B cell (primary cell): ENCODE data around the gene TRPM8.

Experiments used
- EZH2 ChIP-seq: IDR thresholded peaks from 2 replicates; pipeline ENCODE4 v1.6.1; 2012; ENCODE audit warnings: borderline replicate concordance, low read depth, mild to moderate bottlenecking, moderate library complexity, low read length; ENCODE audit not compliant: insufficient read depth, poor library complexity, severe bottlenecking
- TF ChIP-seq, protein P1 (sequence below): fragments of 200-600 bp; IDR thresholded peaks from one replicate; pipeline ENCODE4 v1.8.0; 2022; ENCODE audit warnings: antibody characterized with exemption, mild to moderate bottlenecking

GRCh38 chr2:233905945-233906344, 11.2 kb upstream of the TRPM8 start:
- no peak for TF ChIP-seq EZH2
- TF ChIP-seq, protein P1, sequence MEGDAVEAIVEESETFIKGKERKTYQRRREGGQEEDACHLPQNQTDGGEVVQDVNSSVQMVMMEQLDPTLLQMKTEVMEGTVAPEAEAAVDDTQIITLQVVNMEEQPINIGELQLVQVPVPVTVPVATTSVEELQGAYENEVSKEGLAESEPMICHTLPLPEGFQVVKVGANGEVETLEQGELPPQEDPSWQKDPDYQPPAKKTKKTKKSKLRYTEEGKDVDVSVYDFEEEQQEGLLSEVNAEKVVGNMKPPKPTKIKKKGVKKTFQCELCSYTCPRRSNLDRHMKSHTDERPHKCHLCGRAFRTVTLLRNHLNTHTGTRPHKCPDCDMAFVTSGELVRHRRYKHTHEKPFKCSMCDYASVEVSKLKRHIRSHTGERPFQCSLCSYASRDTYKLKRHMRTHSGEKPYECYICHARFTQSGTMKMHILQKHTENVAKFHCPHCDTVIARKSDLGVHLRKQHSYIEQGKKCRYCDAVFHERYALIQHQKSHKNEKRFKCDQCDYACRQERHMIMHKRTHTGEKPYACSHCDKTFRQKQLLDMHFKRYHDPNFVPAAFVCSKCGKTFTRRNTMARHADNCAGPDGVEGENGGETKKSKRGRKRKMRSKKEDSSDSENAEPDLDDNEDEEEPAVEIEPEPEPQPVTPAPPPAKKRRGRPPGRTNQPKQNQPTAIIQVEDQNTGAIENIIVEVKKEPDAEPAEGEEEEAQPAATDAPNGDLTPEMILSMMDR, result no peak
